HUDEP-2 (cell line): ENCODE data around the gene SEPHS2.
"Not testable (repeated sequence)": the region's sequence is repeated elsewhere in the genome, so short reads cannot be mapped to it uniquely, and the experiment has no call there.

Source experiments
- DNase-seq, 76 experiments: peaks; one replicate each; lab custom pipeline; 2025; ENCODE audit not compliant: unreplicated experiment in 76 of 76; lab: John Stamatoyannopoulos, UW

Gene SEPHS2

GRCh38 chr16:30470170-30470512 lies 24.5 kb upstream of the SEPHS2 start:
- DNase-seq: no peak

- DNase-seq: no peak
Measured at GRCh38 chr16:30464078-30464477, 18.4 kb upstream of the SEPHS2 start.

DNA sequence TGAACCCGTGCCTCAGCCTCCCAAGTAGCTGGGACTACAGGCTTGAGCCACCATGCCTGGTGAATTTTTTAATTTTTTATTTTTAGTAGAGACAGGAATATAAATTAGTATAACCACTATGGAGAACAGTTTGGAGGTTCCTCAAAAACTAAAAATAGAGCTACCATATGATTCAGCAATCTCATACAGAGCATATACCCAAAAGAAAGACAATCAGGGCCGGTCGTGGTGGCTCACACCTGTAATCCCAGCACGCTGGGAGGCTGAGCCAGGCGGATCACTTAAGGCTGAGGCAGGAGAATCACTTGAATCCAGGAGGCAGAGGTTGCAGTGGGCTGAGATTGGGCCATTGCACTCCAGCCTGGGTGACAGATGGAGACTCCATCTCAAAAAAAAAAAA lies 15.8 kb upstream of the SEPHS2 start:
- not testable (repeated sequence) for DNase-seq

- no peak for DNase-seq
Measured at GRCh38 chr16:30459456-30459855, 13.8 kb upstream of the SEPHS2 start.

- peak in 4 of 76 experiments; percentile 10 to 30 (median 16) for DNase-seq
Measured at GRCh38 chr16:30458561-30459394, 13.1 kb upstream of the SEPHS2 start.

DNA sequence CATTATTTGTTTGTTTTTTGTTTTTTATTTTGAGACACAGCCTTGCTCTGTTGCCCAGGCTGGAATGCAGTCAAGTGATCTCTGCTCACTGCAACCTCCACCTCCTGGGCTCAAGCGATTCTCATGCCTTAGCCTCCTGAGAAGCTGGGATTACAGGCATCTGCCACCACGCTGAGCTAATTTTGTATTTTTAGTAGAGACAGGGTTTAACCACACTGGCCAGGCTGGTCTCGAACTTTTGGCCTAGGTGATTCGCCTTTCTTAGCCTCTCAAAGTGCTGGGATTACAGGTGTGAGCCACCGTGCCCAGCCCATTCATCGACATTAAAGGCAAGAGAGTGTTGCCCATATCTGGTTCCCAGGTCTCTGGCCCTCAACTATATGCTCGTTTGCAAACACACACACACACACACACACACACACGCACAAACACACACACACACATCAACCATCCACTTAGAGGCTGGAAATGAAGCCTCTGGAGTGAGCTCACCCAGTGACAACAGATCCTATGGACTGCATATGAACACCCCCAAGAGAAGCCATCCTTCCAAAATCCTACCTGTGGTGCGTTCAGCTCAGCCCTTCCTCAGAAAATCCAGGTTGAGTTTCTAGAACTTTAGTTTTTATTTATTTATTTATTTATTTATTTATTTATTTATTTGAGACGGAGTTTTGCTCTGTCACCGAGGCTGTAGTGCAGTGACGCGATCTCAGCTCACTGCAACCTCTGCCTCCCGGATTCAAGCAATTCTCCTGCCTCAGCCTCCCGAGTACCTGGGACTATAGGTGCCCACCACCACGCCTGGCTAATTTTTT lies 12.3 kb upstream of the SEPHS2 start:
- no peak for DNase-seq

DNA sequence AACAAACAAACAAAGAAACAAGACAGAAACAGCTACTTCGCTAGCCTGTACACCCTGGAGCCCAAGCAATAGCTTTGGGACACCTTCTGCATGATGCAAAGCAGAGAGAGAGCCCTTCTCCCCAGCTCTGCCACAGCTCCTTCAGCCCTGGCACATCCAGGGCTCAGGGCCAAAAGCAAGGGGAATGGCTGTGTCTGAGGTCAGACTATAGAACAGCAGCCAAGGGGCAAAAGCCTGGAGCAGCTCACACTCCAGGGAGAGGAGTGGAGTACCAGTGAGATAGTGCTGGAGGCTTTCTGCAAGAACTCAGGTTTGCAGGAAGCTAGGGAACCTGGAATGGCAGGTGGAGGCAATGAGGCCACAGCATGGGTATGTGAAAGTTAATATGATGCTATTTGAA lies 11.6 kb upstream of the SEPHS2 start:
- DNase-seq: peak in 2 of 76 experiments; percentile 10 to 11

DNA sequence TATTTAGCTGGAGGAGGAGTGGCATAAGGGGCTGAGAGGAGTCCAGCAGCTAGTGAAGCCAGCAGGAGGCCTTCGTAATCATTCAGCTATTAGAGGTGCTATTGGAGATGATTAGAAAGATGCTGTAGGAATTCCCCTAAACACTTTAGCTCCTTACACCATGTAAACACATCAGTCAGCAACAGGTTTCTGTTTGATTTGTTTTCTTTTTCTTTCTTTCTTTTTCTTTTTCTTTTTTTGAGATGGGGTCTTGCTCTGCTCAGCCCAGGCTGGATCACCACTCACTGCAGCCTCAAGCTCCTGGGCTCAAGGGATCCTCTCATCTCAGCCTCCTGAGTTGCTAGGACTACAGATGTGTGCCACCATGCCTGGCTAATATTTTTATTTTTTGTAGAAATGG lies 10.6 kb upstream of the SEPHS2 start:
- DNase-seq: no peak

- DNase-seq: peak in 37 of 76 experiments; percentile 10 to 77 (median 41)
Measured at GRCh38 chr16:30452709-30453580, 7.3 kb upstream of the SEPHS2 start.

- no peak for DNase-seq
Measured at GRCh38 chr16:30449116-30449435, 3.4 kb upstream of the SEPHS2 start.

DNA sequence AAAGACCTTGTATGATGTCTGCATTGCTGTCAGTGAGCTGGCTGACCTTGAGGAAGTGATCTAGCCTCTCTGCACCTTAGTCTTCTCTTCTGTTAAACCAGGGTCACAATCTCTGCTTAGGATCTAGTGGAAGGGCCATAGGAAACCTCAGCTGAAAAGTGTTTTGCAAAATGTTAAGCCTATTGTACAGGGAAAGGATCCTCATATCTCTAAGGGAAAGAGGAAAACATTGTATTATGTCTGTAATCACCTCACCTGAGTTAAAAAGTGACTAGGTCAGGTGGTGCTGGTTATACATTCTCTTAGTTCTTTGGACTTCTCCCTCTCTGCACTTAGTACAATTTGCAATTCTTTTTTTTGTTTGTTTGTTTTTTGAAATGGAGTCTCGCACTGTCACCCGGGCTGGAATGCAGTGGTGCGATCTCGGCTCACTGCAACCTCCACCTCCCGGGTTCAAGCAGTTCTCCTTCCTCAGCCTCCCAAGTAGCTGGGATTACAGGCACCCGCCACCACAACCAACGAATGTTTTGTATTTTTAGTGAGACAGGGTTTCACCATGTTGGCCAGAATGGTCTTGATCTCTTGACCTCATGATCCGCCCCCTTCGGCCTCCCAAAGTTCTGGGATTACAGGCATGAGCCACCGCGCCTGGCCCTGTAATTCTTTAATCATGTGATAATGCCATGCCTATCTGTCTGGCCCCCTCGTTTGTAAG lies 2.0 kb upstream of the SEPHS2 start:
- DNase-seq: no peak

DNA sequence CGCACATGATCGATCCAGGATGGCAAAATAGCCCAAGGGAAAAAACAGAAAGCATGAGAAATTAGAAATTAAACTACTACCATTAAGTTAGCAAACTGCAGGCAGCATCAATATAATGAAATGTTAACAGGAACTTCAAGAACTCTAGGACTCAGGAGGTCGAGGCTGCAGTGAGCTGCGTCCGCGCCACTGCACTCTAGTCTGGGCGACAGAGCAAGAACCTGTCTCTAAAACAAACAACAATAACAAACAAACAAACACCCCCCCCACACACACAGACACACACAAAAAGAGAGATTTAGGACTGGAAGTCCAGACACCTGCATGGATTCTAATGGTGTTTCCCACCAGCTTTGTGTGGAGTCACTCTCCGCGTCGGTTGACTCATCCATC lies 525 bp upstream of the SEPHS2 start:
- no peak for DNase-seq

DNA sequence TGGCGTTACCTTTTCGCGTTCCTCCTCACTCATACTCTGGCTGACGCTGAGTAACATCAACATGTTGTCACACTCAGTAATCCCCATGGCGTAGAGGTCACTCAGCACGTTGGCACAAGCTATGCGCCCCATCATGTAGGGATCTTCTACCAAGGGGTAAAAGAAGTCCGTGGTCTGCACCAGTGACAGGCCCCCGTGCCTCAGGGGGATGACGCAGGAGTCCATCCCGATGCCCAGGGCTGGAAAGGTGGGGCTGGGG lies 596 bp downstream of the SEPHS2 start:
- DNase-seq: no peak

- DNase-seq: no peak
Measured at GRCh38 chr16:30444231-30445148, 1.2 kb downstream of the SEPHS2 start.

DNA sequence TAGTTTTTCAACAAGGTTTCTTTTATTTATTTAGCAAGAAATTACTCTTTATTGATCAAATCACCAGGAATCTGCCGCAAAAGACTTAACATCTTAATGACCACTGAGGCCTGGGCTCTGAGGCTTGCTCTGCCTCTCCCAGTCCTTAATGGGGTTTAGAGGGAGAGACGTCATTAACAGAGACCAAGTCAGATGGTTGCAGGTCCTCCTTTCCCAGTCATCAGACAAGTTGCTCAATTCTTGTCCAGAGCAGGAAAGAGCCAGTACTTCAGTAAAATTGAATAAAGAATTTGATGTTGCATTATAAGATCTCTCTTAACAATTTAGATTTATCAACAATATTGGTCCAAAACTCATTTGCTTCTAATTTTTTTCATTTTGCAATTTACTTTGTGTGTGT lies 2.0 kb downstream of the SEPHS2 start:
- DNase-seq: no peak

DNA sequence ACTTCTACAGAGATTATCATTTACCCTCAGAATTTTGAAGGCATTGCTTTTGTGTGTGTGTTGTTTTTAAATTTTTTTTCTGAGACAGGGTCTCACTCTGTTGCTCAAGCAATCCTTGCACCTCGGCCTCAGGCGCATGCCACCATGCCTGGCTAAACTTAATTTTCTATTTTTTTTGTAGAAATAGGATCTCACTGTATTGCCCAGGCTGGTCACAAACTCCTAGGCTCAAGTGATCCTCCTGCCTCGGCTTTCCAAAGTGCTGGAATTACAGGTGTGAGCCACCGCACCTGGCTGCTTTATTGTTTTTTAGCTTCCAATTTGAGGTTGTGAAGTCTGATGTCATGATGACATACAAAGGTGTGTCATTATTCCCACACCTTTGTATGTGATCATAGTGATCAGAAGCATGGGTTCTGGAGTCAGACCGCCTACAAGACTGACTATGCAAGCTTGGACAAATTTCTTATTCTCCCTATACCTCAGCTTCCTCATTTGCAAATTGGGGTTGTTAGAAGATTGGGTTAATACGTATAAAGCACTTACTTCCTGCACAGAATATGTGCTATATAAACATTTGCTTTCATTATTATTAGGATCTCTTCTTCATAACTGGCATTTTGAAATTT lies 5.8 kb downstream of the SEPHS2 start:
- DNase-seq: no peak

DNA sequence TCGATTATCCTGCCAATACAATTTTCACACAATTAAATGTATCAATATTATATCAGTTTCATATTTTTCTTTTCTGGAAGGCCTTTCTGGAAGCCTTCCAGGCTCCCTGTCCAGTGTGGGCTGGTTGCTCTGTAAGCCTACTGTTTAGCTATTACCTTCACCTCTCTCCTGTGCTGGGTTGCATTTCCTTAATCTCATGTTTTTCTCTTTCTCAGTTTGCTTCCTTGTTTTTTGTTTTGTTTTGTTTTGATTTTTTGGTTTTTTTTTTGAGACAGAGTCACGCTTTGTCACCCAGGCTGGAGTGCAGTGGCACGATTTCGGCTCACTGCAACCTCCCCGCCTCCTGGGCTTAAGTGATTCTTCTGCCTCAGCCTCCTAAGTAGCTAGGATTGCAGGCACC lies 6.8 kb downstream of the SEPHS2 start:
- no peak for DNase-seq

DNA sequence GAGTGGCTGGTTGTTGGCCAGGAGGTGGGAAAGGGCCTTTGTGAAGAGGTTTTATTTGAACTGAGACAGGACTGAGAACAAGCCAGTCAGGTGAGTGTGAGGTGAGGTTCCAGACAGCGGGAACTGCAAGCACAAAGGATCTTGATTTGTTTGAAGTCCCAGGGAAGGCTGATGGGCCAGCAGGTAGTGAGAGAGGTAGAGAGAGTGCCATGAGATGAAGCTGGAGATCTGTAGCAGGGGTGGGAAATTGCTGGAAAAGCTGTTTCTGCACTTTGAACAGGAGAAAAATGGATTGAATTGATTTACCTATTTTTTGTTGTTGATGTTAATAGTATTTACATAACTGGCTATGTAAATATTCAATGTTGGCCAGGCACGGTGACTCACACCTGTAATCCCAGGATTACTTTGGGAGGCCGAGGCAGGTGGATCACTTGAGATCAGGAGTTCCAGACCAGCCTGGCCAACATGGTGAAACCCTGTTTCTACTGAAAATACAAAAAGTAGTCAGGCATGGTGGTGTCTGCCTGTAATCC lies 8.1 kb downstream of the SEPHS2 start:
- no peak for DNase-seq

DNA sequence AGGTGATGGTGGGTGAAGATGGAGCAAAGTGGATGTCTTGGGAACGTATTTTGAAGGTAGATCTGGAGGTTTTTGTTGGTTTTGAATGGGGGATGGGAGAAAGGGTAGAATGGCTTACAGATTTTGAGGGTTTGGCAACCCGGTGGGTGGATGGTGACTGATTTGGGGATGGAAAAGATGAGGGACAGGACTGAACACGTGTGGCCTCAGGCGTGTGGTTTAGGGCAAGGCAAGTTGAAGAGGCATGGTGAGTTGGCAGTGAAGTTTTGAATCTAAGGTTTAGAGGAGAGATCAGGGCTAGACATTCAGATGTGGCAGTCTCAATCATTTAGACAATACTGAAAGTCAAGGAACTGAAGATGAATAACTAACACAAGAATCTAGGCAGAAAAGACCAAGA lies 10.8 kb downstream of the SEPHS2 start:
- no peak for DNase-seq
